B cell (primary cell): ENCODE results near the gene LZTR1. TPM values are rescaled to one million over a fixed set of nuclear protein-coding genes. Genes with fewer than 3 reads are reported as not detected.

Source experiments
- ATAC-seq: fragments of 200-7000 bp; cut with Tn5 transposase; one replicate; pipeline ENCODE4 v1.10.0; 2021; ENCODE audit warnings: low read depth, mild to moderate bottlenecking, moderate number of reproducible peaks, moderate library complexity
- CTCF ChIA-PET: fragments of 350-600 bp; sonication (Branson Sonifier 250); formaldehyde crosslinking; loops from one replicate; lab custom pipeline; 2021; ENCODE audit warnings: antibody characterized with exemption, inconsistent platforms; lab: Charles Lee
- POLR2A ChIA-PET: fragments of 350-600 bp; sonication (Branson Sonifier 250); formaldehyde crosslinking; loops from one replicate; lab custom pipeline; 2021; ENCODE audit warnings: antibody characterized with exemption; lab: Charles Lee
- DNase-seq: peaks from one replicate; pipeline ENCODE4 v3.0.0; 2013
- H2AFZ ChIP-seq: 2 replicates; pipeline ENCODE4 v1.6.1; 2012; ENCODE audit warnings: mild to moderate bottlenecking, low read depth, low read length; ENCODE audit not compliant: insufficient read depth, poor library complexity, severe bottlenecking
- H3K27ac ChIP-seq, 2 donors: 1 replicate in 1 of 2; 2 replicates in 1 of 2; pipeline ENCODE4 v1.5.1; 2012 to 2013; ENCODE audit warnings: low read length in 2 of 2, mild to moderate bottlenecking in 2 of 2, moderate library complexity in 1 of 2
- H3K27me3 ChIP-seq, 4 experiments: fragments of 200-600 bp in 1 of 4; sonication (generic) in 1 of 4; replicated peaks in 1 of 4; 1 replicate in 2 of 4; 2 replicates in 2 of 4; pipeline versions ENCODE4 v1.6.1 to v1.7.0; 2013 to 2016; ENCODE audit warnings: low read length in 3 of 4, mild to moderate bottlenecking in 2 of 4, mixed read lengths in 1 of 4, moderate library complexity in 1 of 4; ENCODE audit not compliant: insufficient read depth in 4 of 4, control insufficient read depth in 3 of 4; ENCODE audit errors: control extremely low read depth in 1 of 4
- H3K36me3 ChIP-seq, 2 experiments: replicated peaks in 1 of 2; 1 replicate in 1 of 2; 2 replicates in 1 of 2; pipeline versions ENCODE4 v1.6.1 to v1.7.1; 2013; ENCODE audit warnings: low read length in 1 of 2; ENCODE audit not compliant: insufficient read depth in 2 of 2, control insufficient read depth in 1 of 2; ENCODE audit errors: control extremely low read depth in 1 of 2, extremely low read depth in 1 of 2
- H3K4me1 ChIP-seq, 2 donors: fragments of 200-600 bp in 1 of 2; sonication (generic) in 1 of 2; 1 replicate in 1 of 2; 2 replicates in 1 of 2; pipeline versions ENCODE4 v1.5.1 to v1.6.1; 2013 to 2017; ENCODE audit warnings: low read length in 2 of 2; ENCODE audit not compliant: control insufficient read depth in 2 of 2, insufficient read depth in 2 of 2
- H3K4me2 ChIP-seq: replicated peaks from 2 replicates; pipeline ENCODE3; 2012; ENCODE audit warnings: mild to moderate bottlenecking, low read depth, low read length; ENCODE audit not compliant: poor library complexity, severe bottlenecking
- H3K4me3 ChIP-seq, 5 experiments: fragments of 200-600 bp in 1 of 5; sonication (generic) in 1 of 5; 1 replicate in 3 of 5; 2 replicates in 2 of 5; pipeline versions ENCODE4 v1.5.1 to v1.7.0; 2011 to 2016; ENCODE audit warnings: low read length in 4 of 5, mild to moderate bottlenecking in 4 of 5, low read depth in 2 of 5, control low read depth in 1 of 5, moderate library complexity in 1 of 5; ENCODE audit not compliant: insufficient read depth in 1 of 5; ENCODE audit errors: control extremely low read depth in 1 of 5, extremely low read depth in 1 of 5
- H3K79me2 ChIP-seq: fragments of 200-600 bp; sonication (generic); one replicate; pipeline ENCODE4 v1.6.0; 2016; ENCODE audit warnings: low read length; ENCODE audit not compliant: control insufficient read depth, insufficient read depth
- H3K9ac ChIP-seq: fragments of 200-600 bp; sonication (generic); 2 replicates; pipeline ENCODE4 v1.6.1; 2017; ENCODE audit warnings: mild to moderate bottlenecking, low read length, moderate library complexity
- H3K9me3 ChIP-seq, 3 donors: one replicate each; pipeline versions ENCODE4 v1.6.1 to v1.7.1; 2013; ENCODE audit warnings: low read length in 2 of 3; ENCODE audit not compliant: control insufficient read depth in 2 of 3, insufficient read depth in 1 of 3; ENCODE audit errors: control extremely low read depth in 1 of 3
- H4K20me1 ChIP-seq: 2 replicates; pipeline ENCODE4 v1.6.0; 2012; ENCODE audit warnings: mild to moderate bottlenecking, low read length; ENCODE audit not compliant: insufficient read depth, control insufficient read depth, poor library complexity, severe bottlenecking
- H3K27ac Mint-ChIP-seq: one replicate; pipeline ENCODE4 v1.8.0; 2021; ENCODE audit warnings: mixed read lengths
- H3K27me3 Mint-ChIP-seq: one replicate; pipeline ENCODE4 v1.8.0; 2021; ENCODE audit warnings: mixed read lengths
- H3K4me1 Mint-ChIP-seq: one replicate; pipeline ENCODE4 v1.8.0; 2021; ENCODE audit warnings: mixed read lengths
- H3K4me3 Mint-ChIP-seq: one replicate; pipeline ENCODE4 v1.8.0; 2021; ENCODE audit warnings: mixed read lengths
- H3K9me3 Mint-ChIP-seq: one replicate; pipeline ENCODE4 v1.8.0; 2022; ENCODE audit warnings: mixed read lengths; ENCODE audit not compliant: insufficient read depth
- CTCF ChIP-seq: fragments of 200-600 bp; IDR thresholded peaks from one replicate; pipeline ENCODE4 v1.8.0; 2022; ENCODE audit warnings: antibody characterized with exemption, mild to moderate bottlenecking
- EZH2 ChIP-seq: IDR thresholded peaks from 2 replicates; pipeline ENCODE4 v1.6.1; 2012; ENCODE audit warnings: borderline replicate concordance, low read depth, mild to moderate bottlenecking, moderate library complexity, low read length; ENCODE audit not compliant: insufficient read depth, poor library complexity, severe bottlenecking
- WGBS: methylation state at CpG from one replicate; pipeline ENCODE4 v1.1.5; 2013; ENCODE audit warnings: missing lambda C conversion rate; ENCODE audit not compliant: insufficient coverage; 5-methylcytosine and 5-hydroxymethylcytosine counted together
- intact Hi-C: fragments of 100-400 bp; cut with micrococcal nuclease; formaldehyde crosslinking; loops from one replicate; pipeline ENCODE4 v1.10.0; 2022
- polyA plus RNA-seq: library from polyadenylated mRNA; depleted of rRNA; stranded (reverse); fragments of >200 nt; gene quantifications from 2 replicates; pipeline ENCODE4 v1.2.3, GENCODE V29; 2012
- total RNA-seq, 2 donors: library from RNA; stranded (reverse); fragments of 120-200 nt in 1 of 2; gene quantifications; 1 replicate in 1 of 2; 2 replicates in 1 of 2; pipeline versions ENCODE4 v1.2.3 to v1.2.4, GENCODE V29; 2013 to 2022

The LZTR1 gene
- total and polyA plus RNA-seq, 2 donors (not counting 1 experiment from before 2014, with no cell fraction given): 75.7 to 94.8 TPM

DNA sequence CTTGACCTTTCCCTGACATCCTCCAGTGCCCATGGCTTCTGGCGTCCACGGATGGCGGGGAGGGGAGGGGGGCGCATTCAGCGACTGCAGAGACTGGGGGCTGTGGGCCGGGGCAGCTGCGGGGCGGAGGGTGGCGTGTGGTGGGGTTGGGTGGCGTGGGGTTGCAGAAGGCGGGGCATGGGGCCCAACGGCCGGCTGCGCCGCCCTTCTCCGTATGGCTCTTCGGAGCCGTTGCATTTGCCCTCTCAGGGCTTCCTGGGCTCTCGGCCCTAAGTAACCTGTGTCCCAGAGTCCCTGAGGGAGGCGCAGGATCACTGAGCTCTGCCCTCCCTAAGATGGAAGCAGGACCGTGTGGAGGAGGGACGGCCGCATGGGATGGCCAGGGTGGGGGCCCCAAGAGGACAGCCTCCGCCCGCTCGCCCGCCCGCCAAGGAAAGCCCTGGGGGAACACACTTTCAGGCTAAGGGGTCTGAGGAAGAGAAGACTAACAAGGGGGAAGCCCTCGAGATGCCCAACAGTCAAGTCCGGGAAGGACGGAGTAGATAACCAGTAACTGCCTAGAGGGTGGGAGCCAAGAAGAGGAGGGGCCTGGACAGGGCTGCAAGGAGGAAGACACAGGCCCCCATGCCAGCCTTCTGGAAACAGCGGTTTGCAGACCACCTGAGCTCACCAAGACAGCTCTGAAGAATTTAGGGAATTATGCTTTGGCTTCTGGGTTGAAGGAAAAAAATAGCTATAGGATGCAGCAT, 24.2 kb upstream of the LZTR1 start:
- WGBS: 3% methylated on average over 25 of the region's 32 CpGs
- POLR2A ChIA-PET: no interaction called here

More for the DNA sequence above, 24.2 kb upstream of the LZTR1 start:
- peak overlapping the region; percentile 92 for H3K4me2 ChIP-seq
- H3K4me1 Mint-ChIP-seq: peaks cover 20% of the 10 kb centered on the region
- H3K36me3 ChIP-seq: peaks cover 2 to 10% of the 10 kb centered on the region in 2 experiments
- H3K27me3 Mint-ChIP-seq: peaks cover 13% of the 10 kb centered on the region
- peak overlapping the region; percentile 76 for H3K9ac ChIP-seq
- H3K27me3 ChIP-seq: peaks cover 0 to 29% (median 7%) of the 10 kb centered on the region in 4 experiments
- ATAC-seq: peak; percentile 69
- H3K27ac ChIP-seq: peak overlapping the region in 1 of 2 donors; percentile 10
- H3K27ac Mint-ChIP-seq: no peak overlapping the region
- H3K4me3 ChIP-seq: peak overlapping the region in 4 of 5 experiments; percentile 55 to 69 (median 60)
- H3K9me3 Mint-ChIP-seq: no peaks in the 10 kb centered on the region
- peaks cover 16 to 23% of the 10 kb centered on the region in 2 donors for H3K4me1 ChIP-seq
- H3K4me3 Mint-ChIP-seq: peak overlapping the region; percentile 83
- H3K9me3 ChIP-seq: no peaks in the 10 kb centered on the region
- TF ChIP-seq EZH2 (no peak), CTCF (no peak)
- DNase-seq: peak; percentile 45
- peaks cover 17% of the 10 kb centered on the region for H4K20me1 ChIP-seq
- intact Hi-C loops: loop anchor here (5.0 kb wide), 1 partner anchor 41 kb away; the partner anchor contains the start of gene CRKL
- H2AFZ ChIP-seq: peak overlapping the region; percentile 72
- H3K79me2 ChIP-seq: peaks cover 4% of the 10 kb centered on the region
- CTCF ChIA-PET: interaction anchor here (0.5 to 2.1 kb wide), 6 partner anchors 10 to 72 kb away, joined by 3 to 8 read pairs (median 4); partner anchors contain the start of gene LZTR1
